Nephron (organoid): ENCODE results near the gene DLG1.

ENCODE experiments used
- H3K27ac Mint-ChIP-seq, 3 experiments: 2 replicates each; pipeline ENCODE4 v1.8.0; 2020; ENCODE audit warnings: mixed read lengths in 3 of 3, mild to moderate bottlenecking in 2 of 3, moderate library complexity in 1 of 3
- H3K27me3 Mint-ChIP-seq: 2 replicates; pipeline ENCODE4 v1.8.0; 2021; ENCODE audit warnings: low read depth, mild to moderate bottlenecking, moderate library complexity, mixed read lengths
- H3K36me3 Mint-ChIP-seq: 2 replicates; pipeline ENCODE4 v1.8.0; 2020; ENCODE audit warnings: low read depth, mixed read lengths
- H3K4me1 Mint-ChIP-seq: 2 replicates; pipeline ENCODE4 v1.8.0; 2020; ENCODE audit warnings: mixed read lengths
- H3K4me3 Mint-ChIP-seq, 3 experiments: 2 replicates each; pipeline ENCODE4 v1.8.0; 2020; ENCODE audit warnings: mild to moderate bottlenecking in 3 of 3, mixed read lengths in 3 of 3, moderate library complexity in 2 of 3
- H3K9me3 Mint-ChIP-seq: 2 replicates; pipeline ENCODE4 v1.8.0; 2020; ENCODE audit warnings: mixed read lengths
- TF ChIP-seq, protein P1 (sequence below), 3 experiments: fragments of 200-600 bp; sonication (generic); IDR thresholded peaks; one replicate each; pipeline ENCODE4 v1.5.0; 2021; ENCODE audit warnings: antibody characterized with exemption in 3 of 3; ENCODE audit not compliant: unreplicated experiment in 3 of 3

The DLG1 gene

DNA sequence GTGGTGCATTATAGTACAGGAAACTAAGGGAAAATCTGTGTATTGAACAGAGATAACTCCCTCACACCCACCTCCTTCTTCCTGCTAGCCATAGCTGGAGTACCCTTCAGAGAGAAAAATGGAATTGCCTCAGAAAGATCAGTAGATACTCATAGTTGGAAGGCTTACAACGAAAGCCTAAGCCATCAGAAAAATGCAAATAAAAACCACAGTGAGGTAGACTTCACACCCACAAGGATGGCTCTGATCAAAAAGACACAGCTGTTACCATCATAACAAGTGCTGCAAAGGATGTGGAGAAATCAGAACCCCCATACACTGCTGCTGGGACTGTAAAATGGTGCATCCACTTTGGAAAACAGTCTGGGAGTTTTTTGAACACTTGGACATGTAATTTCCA lies 7.4 kb upstream of the DLG1 start:
- no peaks in the 10 kb centered on the region for H3K9me3 Mint-ChIP-seq
- peaks cover 25% of the 10 kb centered on the region for H3K4me1 Mint-ChIP-seq
- TF ChIP-seq, protein P1, sequence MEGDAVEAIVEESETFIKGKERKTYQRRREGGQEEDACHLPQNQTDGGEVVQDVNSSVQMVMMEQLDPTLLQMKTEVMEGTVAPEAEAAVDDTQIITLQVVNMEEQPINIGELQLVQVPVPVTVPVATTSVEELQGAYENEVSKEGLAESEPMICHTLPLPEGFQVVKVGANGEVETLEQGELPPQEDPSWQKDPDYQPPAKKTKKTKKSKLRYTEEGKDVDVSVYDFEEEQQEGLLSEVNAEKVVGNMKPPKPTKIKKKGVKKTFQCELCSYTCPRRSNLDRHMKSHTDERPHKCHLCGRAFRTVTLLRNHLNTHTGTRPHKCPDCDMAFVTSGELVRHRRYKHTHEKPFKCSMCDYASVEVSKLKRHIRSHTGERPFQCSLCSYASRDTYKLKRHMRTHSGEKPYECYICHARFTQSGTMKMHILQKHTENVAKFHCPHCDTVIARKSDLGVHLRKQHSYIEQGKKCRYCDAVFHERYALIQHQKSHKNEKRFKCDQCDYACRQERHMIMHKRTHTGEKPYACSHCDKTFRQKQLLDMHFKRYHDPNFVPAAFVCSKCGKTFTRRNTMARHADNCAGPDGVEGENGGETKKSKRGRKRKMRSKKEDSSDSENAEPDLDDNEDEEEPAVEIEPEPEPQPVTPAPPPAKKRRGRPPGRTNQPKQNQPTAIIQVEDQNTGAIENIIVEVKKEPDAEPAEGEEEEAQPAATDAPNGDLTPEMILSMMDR (IDR thresholded peaks at IDR 0.05; ENCODE audit: unreplicated experiment in 3 of 3), result no peak
- H3K27me3 Mint-ChIP-seq, result peaks cover 4% of the 10 kb centered on the region
- no peak overlapping the region for H3K27ac Mint-ChIP-seq
- H3K36me3 Mint-ChIP-seq, result no peaks in the 10 kb centered on the region
- H3K4me3 Mint-ChIP-seq, result no peak overlapping the region

DNA sequence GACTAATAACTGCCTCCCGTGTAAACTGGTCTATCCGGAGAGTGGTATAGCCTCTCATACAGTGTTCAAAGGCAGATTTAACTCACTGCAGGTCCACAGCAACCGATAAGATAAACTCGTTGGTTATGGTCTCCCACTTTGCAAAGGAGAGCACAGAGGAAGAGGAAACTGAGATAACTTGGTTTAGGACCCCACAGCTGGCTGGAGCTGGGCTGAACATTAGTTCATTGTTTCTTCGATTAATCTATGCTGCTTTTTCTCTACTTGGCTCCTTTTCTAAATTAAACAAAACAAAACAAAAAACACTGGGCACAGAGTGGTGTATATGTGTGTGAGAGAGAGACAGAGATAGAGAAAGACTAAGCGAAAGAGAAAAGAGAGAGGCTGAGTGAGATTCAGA lies 5.0 kb upstream of the DLG1 start:
- Mint-ChIP-seq H3K36me3 (no peaks in the 10 kb centered on the region), H3K9me3 (no peaks in the 10 kb centered on the region), H3K4me3 (no peak overlapping the region), H3K4me1 (peaks cover 17% of the 10 kb centered on the region), H3K27ac (no peak overlapping the region), H3K27me3 (peaks cover 4% of the 10 kb centered on the region)
- TF ChIP-seq, protein P1 (IDR thresholded peaks at IDR 0.05; ENCODE audit: unreplicated experiment in 3 of 3), result no peak

DNA sequence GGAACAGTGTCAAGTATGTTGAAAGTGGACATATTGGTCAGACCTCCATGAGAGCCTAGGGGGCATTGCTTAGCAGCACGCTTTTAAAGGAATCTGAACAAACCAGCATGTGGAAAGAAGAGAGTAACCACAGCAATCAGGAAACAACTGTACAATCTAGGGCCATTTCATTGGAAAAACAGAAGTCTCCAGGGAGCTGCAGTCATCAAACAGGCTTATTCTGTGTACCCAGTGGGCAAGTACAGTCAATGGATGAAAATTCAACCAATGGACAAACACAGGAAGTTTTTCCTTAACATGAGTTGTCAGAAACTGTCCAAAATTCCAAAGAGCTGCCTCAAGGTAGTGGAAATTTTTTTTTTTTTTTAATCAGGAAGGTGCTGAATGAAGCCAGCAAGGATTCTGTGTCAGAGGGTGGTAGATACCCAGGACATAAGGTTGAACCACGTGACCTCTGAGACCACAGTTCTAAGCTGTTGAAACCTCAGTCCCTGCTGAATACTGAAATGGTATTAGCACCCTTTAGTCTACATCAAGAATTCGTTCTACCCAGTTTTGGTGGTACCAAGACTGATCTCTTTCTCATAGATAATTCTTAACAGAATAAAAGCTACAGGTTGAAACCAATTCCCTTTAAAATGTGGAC lies 4.4 kb upstream of the DLG1 start:
- Mint-ChIP-seq H3K27me3 (peaks cover 4% of the 10 kb centered on the region), H3K4me1 (peaks cover 15% of the 10 kb centered on the region), H3K4me3 (no peak overlapping the region), H3K9me3 (no peaks in the 10 kb centered on the region), H3K27ac (peak overlapping the region in 1 of 3 experiments; percentile 18), H3K36me3 (no peaks in the 10 kb centered on the region)
- TF ChIP-seq, protein P1 (IDR thresholded peaks at IDR 0.05; ENCODE audit: unreplicated experiment in 3 of 3), result no peak

DNA sequence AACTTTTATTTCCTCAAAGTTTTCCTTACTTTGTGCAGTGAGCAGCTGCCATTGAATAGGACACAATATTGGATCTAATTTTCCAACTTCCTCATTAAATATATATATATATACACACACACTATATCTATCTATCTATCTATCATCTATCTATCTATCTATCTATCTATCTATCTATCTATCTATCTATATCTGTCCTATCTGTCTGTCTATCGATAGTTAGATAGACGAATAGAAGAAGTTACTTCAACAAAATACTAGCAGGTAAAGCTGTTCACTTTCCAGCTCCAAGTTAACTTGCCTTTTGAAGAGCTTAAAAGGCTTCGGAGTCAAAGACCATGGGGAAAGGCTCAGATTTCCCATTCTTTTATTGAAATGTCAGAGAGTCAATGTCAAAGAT lies 3.6 kb upstream of the DLG1 start:
- H3K4me1 Mint-ChIP-seq, result peaks cover 17% of the 10 kb centered on the region
- no peaks in the 10 kb centered on the region for H3K9me3 Mint-ChIP-seq
- H3K27me3 Mint-ChIP-seq, result peaks cover 4% of the 10 kb centered on the region
- no peak overlapping the region for H3K4me3 Mint-ChIP-seq
- TF ChIP-seq, protein P1 (IDR thresholded peaks at IDR 0.05; ENCODE audit: unreplicated experiment in 3 of 3), result no peak
- no peak overlapping the region for H3K27ac Mint-ChIP-seq
- no peaks in the 10 kb centered on the region for H3K36me3 Mint-ChIP-seq

DNA sequence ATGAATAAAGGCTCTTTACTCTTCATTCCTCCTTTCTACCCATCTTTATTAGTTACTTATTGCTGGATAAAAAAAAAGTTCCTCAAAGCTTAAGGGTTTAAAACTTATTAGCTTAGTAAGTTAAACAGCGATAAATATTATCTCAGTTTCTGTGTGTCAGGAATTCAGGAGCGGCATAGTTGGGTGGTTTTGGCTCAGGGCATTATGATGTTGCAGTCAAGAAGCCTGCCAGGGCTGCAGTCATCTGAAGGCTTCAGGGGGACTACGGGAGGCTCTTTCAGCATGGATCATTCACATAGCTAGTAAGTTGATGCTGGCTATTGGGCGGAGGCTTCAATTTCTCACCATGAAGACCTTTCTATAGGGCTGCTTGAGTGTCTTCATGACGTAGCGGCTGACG lies 1.9 kb upstream of the DLG1 start:
- TF ChIP-seq, protein P1 (IDR thresholded peaks at IDR 0.05; ENCODE audit: unreplicated experiment in 3 of 3), result no peak
- peaks cover 4% of the 10 kb centered on the region for H3K36me3 Mint-ChIP-seq
- no peaks in the 10 kb centered on the region for H3K9me3 Mint-ChIP-seq
- H3K4me3 Mint-ChIP-seq, result peak overlapping the region; percentile 36 to 48 (median 42)
- H3K4me1 Mint-ChIP-seq, result peaks cover 24% of the 10 kb centered on the region
- no peaks in the 10 kb centered on the region for H3K27me3 Mint-ChIP-seq
- peak overlapping the region; percentile 22 to 72 (median 59) for H3K27ac Mint-ChIP-seq
